Endothelial cell of umbilical vein (primary cell): ENCODE results near the gene OSBPL9.

Experiments
- EZH2 ChIP-seq: IDR thresholded peaks from 2 replicates; pipeline ENCODE4 v1.6.1; 2012; ENCODE audit warnings: borderline replicate concordance, low read depth, mild to moderate bottlenecking, moderate library complexity, low read length, inconsistent platforms; ENCODE audit not compliant: severe bottlenecking
- FOS ChIP-seq: IDR thresholded peaks from 2 replicates; pipeline ENCODE4 v1.6.1; 2011; ENCODE audit warnings: mild to moderate bottlenecking, low read length, moderate library complexity, borderline replicate concordance; ENCODE audit not compliant: insufficient read depth
- GATA2 ChIP-seq: IDR thresholded peaks from 2 replicates; pipeline ENCODE4 v1.7.0; 2011; ENCODE audit warnings: low read depth, mild to moderate bottlenecking, moderate library complexity, mixed read lengths, low read length; ENCODE audit not compliant: insufficient read length, insufficient read depth
- MYC ChIP-seq: IDR thresholded peaks from one replicate; pipeline ENCODE4 v1.6.1; 2011; ENCODE audit warnings: mild to moderate bottlenecking, low read depth, low read length
- POLR2A ChIP-seq: IDR thresholded peaks from 2 replicates; pipeline ENCODE4 v1.6.1; 2012; ENCODE audit warnings: low read depth, mild to moderate bottlenecking, control low read depth, low read length
- POLR2AphosphoS5 ChIP-seq: IDR thresholded peaks from 2 replicates; pipeline ENCODE4 v1.6.1; 2012; ENCODE audit warnings: low read depth, mild to moderate bottlenecking, control low read depth, low read length, moderate library complexity; ENCODE audit not compliant: insufficient read depth
- TF ChIP-seq, protein P1 (sequence below), 2 donors: IDR thresholded peaks; 1 replicate in 1 of 2; 2 replicates in 1 of 2; pipeline ENCODE4 v1.5.1; 2011; ENCODE audit warnings: low read length in 2 of 2, mild to moderate bottlenecking in 2 of 2, moderate library complexity in 2 of 2, control low read depth in 1 of 2, inconsistent platforms in 1 of 2, low read depth in 1 of 2; ENCODE audit not compliant: insufficient read depth in 1 of 2; ENCODE audit errors: extremely low read depth in 1 of 2
- TF ChIP-seq, protein P2 (sequence below): IDR thresholded peaks from 2 replicates; pipeline ENCODE4 v1.6.1; 2011; ENCODE audit not compliant: insufficient read depth, insufficient read length

DNA sequence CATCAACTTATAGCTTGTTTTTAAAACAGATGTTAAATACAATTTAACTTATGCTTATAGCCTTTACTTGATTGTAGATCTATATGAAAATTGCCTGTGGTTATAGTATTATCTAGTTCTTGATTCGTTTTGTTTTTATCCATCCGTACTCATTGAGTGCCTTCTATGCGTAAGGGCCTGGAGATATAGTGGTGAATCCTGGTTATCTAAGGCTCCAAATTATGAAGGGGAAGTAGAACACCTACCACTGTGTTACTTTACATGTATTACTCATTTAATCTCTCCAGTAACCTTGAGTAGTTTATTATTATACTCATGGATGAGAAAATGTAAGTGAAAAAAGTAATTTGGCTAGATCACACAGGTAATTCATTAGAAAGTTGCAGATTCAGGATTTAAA, 121.8 kb downstream of the OSBPL9 start:
- TF ChIP-seq, protein P1, sequence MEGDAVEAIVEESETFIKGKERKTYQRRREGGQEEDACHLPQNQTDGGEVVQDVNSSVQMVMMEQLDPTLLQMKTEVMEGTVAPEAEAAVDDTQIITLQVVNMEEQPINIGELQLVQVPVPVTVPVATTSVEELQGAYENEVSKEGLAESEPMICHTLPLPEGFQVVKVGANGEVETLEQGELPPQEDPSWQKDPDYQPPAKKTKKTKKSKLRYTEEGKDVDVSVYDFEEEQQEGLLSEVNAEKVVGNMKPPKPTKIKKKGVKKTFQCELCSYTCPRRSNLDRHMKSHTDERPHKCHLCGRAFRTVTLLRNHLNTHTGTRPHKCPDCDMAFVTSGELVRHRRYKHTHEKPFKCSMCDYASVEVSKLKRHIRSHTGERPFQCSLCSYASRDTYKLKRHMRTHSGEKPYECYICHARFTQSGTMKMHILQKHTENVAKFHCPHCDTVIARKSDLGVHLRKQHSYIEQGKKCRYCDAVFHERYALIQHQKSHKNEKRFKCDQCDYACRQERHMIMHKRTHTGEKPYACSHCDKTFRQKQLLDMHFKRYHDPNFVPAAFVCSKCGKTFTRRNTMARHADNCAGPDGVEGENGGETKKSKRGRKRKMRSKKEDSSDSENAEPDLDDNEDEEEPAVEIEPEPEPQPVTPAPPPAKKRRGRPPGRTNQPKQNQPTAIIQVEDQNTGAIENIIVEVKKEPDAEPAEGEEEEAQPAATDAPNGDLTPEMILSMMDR (IDR thresholded peaks at IDR 0.05; ENCODE audit: extremely low read depth in 1 of 2, insufficient read depth in 1 of 2, low read depth in 1 of 2, low read length in 2 of 2): no peak
- TF ChIP-seq MYC (no peak), POLR2AphosphoS5 (no peak), EZH2 (no peak), POLR2A (no peak), FOS (no peak), GATA2 (no peak)
- TF ChIP-seq, protein P2, sequence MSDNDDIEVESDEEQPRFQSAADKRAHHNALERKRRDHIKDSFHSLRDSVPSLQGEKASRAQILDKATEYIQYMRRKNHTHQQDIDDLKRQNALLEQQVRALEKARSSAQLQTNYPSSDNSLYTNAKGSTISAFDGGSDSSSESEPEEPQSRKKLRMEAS: no peak
